ENCODE results near the gene SH2D7. TPM values are rescaled to one million over a fixed set of nuclear protein-coding genes. Genes with fewer than 3 reads are reported as not detected.

The SH2D7 gene
- total RNA-seq, 1 experiment from 2014 or later, result not detected

DNA sequence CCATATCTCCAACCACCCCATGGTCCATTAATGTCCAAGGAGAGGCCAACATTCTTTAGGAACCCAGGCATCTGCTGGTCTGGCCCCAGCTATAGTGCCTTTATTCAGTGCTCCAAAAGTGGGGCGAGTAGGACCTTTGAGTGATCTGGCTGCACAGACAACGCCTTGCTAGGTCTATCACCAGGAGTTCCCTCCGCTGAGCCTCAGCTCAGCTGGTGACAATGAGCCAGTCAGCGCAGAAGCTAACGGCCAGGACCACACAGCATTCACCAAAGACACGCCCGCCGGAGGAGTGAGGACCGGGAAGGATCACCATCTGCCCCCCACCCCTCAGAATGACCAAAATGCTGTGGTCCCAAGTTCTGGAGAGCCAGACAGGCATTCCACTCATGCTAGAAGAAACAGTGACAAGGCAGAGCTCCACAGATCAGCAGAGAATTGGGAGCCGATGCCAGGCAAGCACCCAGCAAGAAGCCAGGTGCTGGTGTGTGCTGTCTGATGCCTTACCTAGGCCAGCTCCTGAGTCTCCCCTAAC is 33.9 kb upstream of the SH2D7 start:
- Histone ChIP-seq H4K8ac (replicated peaks; ENCODE audit: insufficient read length, low read depth, low read length) (no peak overlapping the region), H2BK12ac (ENCODE audit: insufficient read length, low read depth, low read length) (no peak overlapping the region), H4K5ac (ENCODE audit: insufficient read length, low read depth, low read length) (no peak overlapping the region), H2AFZ (ENCODE audit: low read length) (no peak overlapping the region), H3K27ac (ENCODE audit: insufficient read length, low read depth, low read length) (no peak overlapping the region), H3K9ac (ENCODE audit: extremely low read depth, insufficient read length, low read length) (no peak overlapping the region), H3K79me1 (ENCODE audit: insufficient read depth, low read depth, low read length, poor library complexity, severe bottlenecking) (no peaks in the 10 kb centered on the region), H3K23ac (ENCODE audit: insufficient read length, low read depth, low read length) (no peak overlapping the region), H2BK15ac (ENCODE audit: low read depth, low read length) (no peak overlapping the region), H3K4me1 (ENCODE audit: insufficient read depth, low read length) (no peaks in the 10 kb centered on the region), H2BK5ac (ENCODE audit: insufficient read length, low read length) (no peak overlapping the region), H3K79me2 (ENCODE audit: insufficient read depth, low read length) (no peaks in the 10 kb centered on the region), H3K14ac (ENCODE audit: insufficient read depth, low read length) (no peak overlapping the region; the same call in 1 of the 2 replicates), H2AK5ac (ENCODE audit: insufficient read length, low read length) (no peak overlapping the region), H3K18ac (ENCODE audit: insufficient read length, low read depth, low read length) (no peak overlapping the region), H2BK120ac (ENCODE audit: low read depth, low read length, poor library complexity, severe bottlenecking) (no peak overlapping the region), H3K23me2 (ENCODE audit: insufficient read length, low read depth, low read length, poor library complexity, severe bottlenecking) (no peaks in the 10 kb centered on the region), H3T11ph (ENCODE audit: low read length) (no peak overlapping the region), H3K9me3 (ENCODE audit: control insufficient read depth, low read depth, low read length) (no peaks in the 10 kb centered on the region), H3K4ac (ENCODE audit: low read depth, low read length) (no peak overlapping the region), H3K27me3 (ENCODE audit: insufficient read depth, low read length) (no peaks in the 10 kb centered on the region), H2BK20ac (ENCODE audit: low read depth, low read length, poor library complexity, severe bottlenecking) (no peak overlapping the region), H4K20me1 (ENCODE audit: control insufficient read depth, insufficient read depth, insufficient read length) (no peaks in the 10 kb centered on the region), H4K91ac (ENCODE audit: insufficient read length, low read depth, low read length) (no peak overlapping the region), H3K56ac (ENCODE audit: insufficient read length, low read depth, low read length) (no peak overlapping the region), H3K4me2 (ENCODE audit: insufficient read depth, insufficient read length, low read length) (no peak overlapping the region)
- Mint-ChIP-seq H3K36me3 (ENCODE audit: insufficient read depth in 1 of 3, low read depth in 3 of 3) (no peaks in the 10 kb centered on the region), H3K4me3 (no peak overlapping the region; a peak in 1 of 5 replicates), H3K27ac (no peak overlapping the region), H3K27me3 (ENCODE audit: low read depth) (no peaks in the 10 kb centered on the region), H3K4me1 (peaks cover 18 to 19% of the 10 kb centered on the region in 2 experiments), H3K9me3 (no peaks in the 10 kb centered on the region)
- TF ChIP-seq, protein P1, sequence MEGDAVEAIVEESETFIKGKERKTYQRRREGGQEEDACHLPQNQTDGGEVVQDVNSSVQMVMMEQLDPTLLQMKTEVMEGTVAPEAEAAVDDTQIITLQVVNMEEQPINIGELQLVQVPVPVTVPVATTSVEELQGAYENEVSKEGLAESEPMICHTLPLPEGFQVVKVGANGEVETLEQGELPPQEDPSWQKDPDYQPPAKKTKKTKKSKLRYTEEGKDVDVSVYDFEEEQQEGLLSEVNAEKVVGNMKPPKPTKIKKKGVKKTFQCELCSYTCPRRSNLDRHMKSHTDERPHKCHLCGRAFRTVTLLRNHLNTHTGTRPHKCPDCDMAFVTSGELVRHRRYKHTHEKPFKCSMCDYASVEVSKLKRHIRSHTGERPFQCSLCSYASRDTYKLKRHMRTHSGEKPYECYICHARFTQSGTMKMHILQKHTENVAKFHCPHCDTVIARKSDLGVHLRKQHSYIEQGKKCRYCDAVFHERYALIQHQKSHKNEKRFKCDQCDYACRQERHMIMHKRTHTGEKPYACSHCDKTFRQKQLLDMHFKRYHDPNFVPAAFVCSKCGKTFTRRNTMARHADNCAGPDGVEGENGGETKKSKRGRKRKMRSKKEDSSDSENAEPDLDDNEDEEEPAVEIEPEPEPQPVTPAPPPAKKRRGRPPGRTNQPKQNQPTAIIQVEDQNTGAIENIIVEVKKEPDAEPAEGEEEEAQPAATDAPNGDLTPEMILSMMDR (conservative IDR thresholded peaks at IDR 0.05), result no peak
- no CpG with 5 or more reads among the region's 10 CpGs for WGBS (ENCODE audit: extremely low coverage, insufficient read length, low lambda C conversion rate)
- no peak for DNase-seq
